HCT116 (cell line): Measurements from ENCODE around the gene OPHN1. TPM values are rescaled to one million over a fixed set of nuclear protein-coding genes. Genes with fewer than 3 reads are reported as not detected.

Source experiments
- ATAC-seq: fragments of 200-7000 bp; cut with Tn5 transposase; 2 replicates; pipeline ENCODE4 v1.9.1; 2020; ENCODE audit warnings: mild to moderate bottlenecking, moderate library complexity
- BruUV-seq: library from RNA; stranded (reverse); fragments of 400-500 nt; replicated peaks from 2 replicates; lab custom pipeline; 2021; lab: Mats Ljungman, UMichigan
- CTCF ChIA-PET: fragments of 300-600 bp; sonication (Branson Sonifier 250); formaldehyde crosslinking; loops from one replicate; lab custom pipeline; 2021; ENCODE audit warnings: antibody characterized with exemption; lab: Charles Lee
- POLR2A ChIA-PET: fragments of 300-600, 350-600 bp; sonication (Branson Sonifier 250); formaldehyde crosslinking; loops from one replicate; lab custom pipeline; 2021; ENCODE audit warnings: antibody characterized with exemption; lab: Charles Lee
- RAD21 ChIA-PET, 2 experiments: fragments of 300-600 bp; sonication (Branson Sonifier 250); formaldehyde crosslinking; loops; one replicate each; lab custom pipeline; 2023; ENCODE audit warnings: low total read pairs in 2 of 2; ENCODE audit not compliant: uncharacterized antibody in 2 of 2, unreplicated experiment in 2 of 2, low non-redundant PET in 1 of 2; lab: Charles Lee
- DNase-seq: peaks from one replicate; pipeline ENCODE4 v3.0.0-alpha.2; 2010; ENCODE audit warnings: low read depth, low spot score
- H2AFZ ChIP-seq: fragments of 200-600 bp; shearing (Covaris generic), sonication (generic); 2 replicates; pipeline ENCODE4 v1.6.1; 2017; ENCODE audit warnings: low read depth, mixed run types, mixed read lengths, antibody characterized with exemption, low read length; ENCODE audit not compliant: poor library complexity, severe bottlenecking
- H3K27ac ChIP-seq: 2 replicates; pipeline ENCODE4 v1.5.1; 2012; ENCODE audit warnings: low read depth, low read length
- H3K27me3 ChIP-seq: fragments of 200-600 bp; sonication (generic); 2 replicates; pipeline ENCODE4 v1.6.1; 2016; ENCODE audit warnings: mixed run types, low read length, mixed read lengths; ENCODE audit not compliant: insufficient read depth
- H3K36me3 ChIP-seq, 2 experiments: fragments of 200-500 bp in 1 of 2; fragments of 200-600 bp in 1 of 2; sonication (Bioruptor generic) in 1 of 2; sonication (generic) in 1 of 2; 2 replicates each; pipeline versions ENCODE4 v1.5.1 to v1.6.1; 2014 to 2016; ENCODE audit warnings: low read length in 2 of 2, inconsistent platforms in 1 of 2, mixed read lengths in 1 of 2, mixed run types in 1 of 2; ENCODE audit not compliant: insufficient read depth in 2 of 2, control insufficient read depth in 1 of 2
- H3K4me1 ChIP-seq, 2 experiments: fragments of 200-600 bp in 1 of 2; sonication (generic) in 1 of 2; 2 replicates each; pipeline versions ENCODE4 v1.5.1 to v1.6.1; 2012 to 2017; ENCODE audit warnings: low read length in 2 of 2, inconsistent platforms in 1 of 2, mild to moderate bottlenecking in 1 of 2, mixed read lengths in 1 of 2, mixed run types in 1 of 2, moderate library complexity in 1 of 2; ENCODE audit not compliant: insufficient read depth in 2 of 2, control insufficient read depth in 1 of 2
- H3K4me2 ChIP-seq: fragments of 200-600 bp; sonication (generic); 2 replicates; pipeline ENCODE4 v1.6.1; 2017; ENCODE audit warnings: mixed run types, low read length, mixed read lengths
- H3K4me3 ChIP-seq, 2 experiments: fragments of 200-600 bp in 1 of 2; sonication (generic) in 1 of 2; replicated peaks in 1 of 2; 2 replicates each; pipeline ENCODE4 v1.5.1; 2011 to 2016; ENCODE audit warnings: low read length in 2 of 2, control low read depth in 1 of 2, low read depth in 1 of 2, mild to moderate bottlenecking in 1 of 2, mixed read lengths in 1 of 2, mixed run types in 1 of 2
- H3K79me2 ChIP-seq: fragments of 200-600 bp; sonication (generic); 2 replicates; pipeline ENCODE4 v1.6.1; 2017; ENCODE audit warnings: mild to moderate bottlenecking, mixed run types, low read length, moderate library complexity, mixed read lengths; ENCODE audit not compliant: insufficient read depth
- H3K9ac ChIP-seq: fragments of 200-600 bp; sonication (generic); 2 replicates; pipeline ENCODE4 v1.6.1; 2016; ENCODE audit warnings: low read length, mixed read lengths
- H3K9me2 ChIP-seq: fragments of 200-600 bp; sonication (generic), shearing (Covaris generic); 2 replicates; pipeline ENCODE4 v1.6.1; 2017; ENCODE audit warnings: mixed run types, mild to moderate bottlenecking, moderate library complexity; ENCODE audit not compliant: insufficient read depth
- H3K9me3 ChIP-seq, 2 experiments: fragments of 200-500 bp in 1 of 2; fragments of 200-600 bp in 1 of 2; sonication (Bioruptor generic) in 1 of 2; sonication (generic) in 1 of 2; 2 replicates each; pipeline ENCODE4 v1.6.1; 2014 to 2017; ENCODE audit warnings: low read length in 2 of 2, mixed read lengths in 2 of 2, inconsistent platforms in 1 of 2, low read depth in 1 of 2, mild to moderate bottlenecking in 1 of 2, mixed run types in 1 of 2, moderate library complexity in 1 of 2; ENCODE audit not compliant: control insufficient read depth in 1 of 2, insufficient read depth in 1 of 2
- H4K20me1 ChIP-seq: fragments of 200-600 bp; sonication (generic), shearing (Covaris generic); 2 replicates; pipeline ENCODE4 v1.6.1; 2017; ENCODE audit warnings: mixed run types, mild to moderate bottlenecking, moderate library complexity; ENCODE audit not compliant: insufficient read depth
- ATF3 ChIP-seq: IDR thresholded peaks from 2 replicates; pipeline ENCODE4 v1.6.1; 2012
- CBX3 ChIP-seq: IDR thresholded peaks from 2 replicates; pipeline ENCODE4 v1.6.1; 2012; ENCODE audit warnings: low read depth
- CEBPB ChIP-seq: IDR thresholded peaks from 2 replicates; pipeline ENCODE4 v1.6.1; 2012; ENCODE audit warnings: low read depth
- EGR1 ChIP-seq: IDR thresholded peaks from 2 replicates; pipeline ENCODE4 v1.6.1; 2012; ENCODE audit warnings: low read depth
- EZH2 ChIP-seq: fragments of 200-600 bp; sonication (generic); IDR thresholded peaks from 2 replicates; pipeline ENCODE4 v1.6.1; 2017; ENCODE audit warnings: antibody characterized with exemption, mixed run types
- JUND ChIP-seq: IDR thresholded peaks from 2 replicates; pipeline ENCODE4 v1.6.1; 2012
- POLR2A ChIP-seq: IDR thresholded peaks from 2 replicates; pipeline ENCODE4 v1.7.0; 2011; ENCODE audit warnings: borderline replicate concordance; ENCODE audit not compliant: insufficient read depth, insufficient read length; ENCODE audit errors: extremely low read depth
- POLR2AphosphoS5 ChIP-seq: IDR thresholded peaks from 2 replicates; pipeline ENCODE4 v1.6.1; 2011; ENCODE audit warnings: mild to moderate bottlenecking, low read depth, low read length, moderate library complexity
- REST ChIP-seq: IDR thresholded peaks from 2 replicates; pipeline ENCODE4 v1.6.1; 2012; ENCODE audit warnings: low read depth
- TCF7L2 ChIP-seq: IDR thresholded peaks from 2 replicates; pipeline ENCODE4 v1.7.0; 2011; ENCODE audit warnings: borderline replicate concordance, inconsistent platforms; ENCODE audit not compliant: insufficient read depth, insufficient read length; ENCODE audit errors: extremely low read depth
- YY1 ChIP-seq: IDR thresholded peaks from 2 replicates; pipeline ENCODE4 v1.6.1; 2011; ENCODE audit warnings: low read length, low read depth, moderate library complexity, mild to moderate bottlenecking; ENCODE audit not compliant: insufficient replicate concordance; ENCODE audit errors: extremely low read depth
- intact Hi-C: fragments of 100-400 bp; cut with micrococcal nuclease; formaldehyde crosslinking; loops from 2 replicates; pipeline ENCODE4 v1.10.0; 2022
- total RNA-seq: library from RNA; stranded (reverse); gene quantifications from one replicate; pipeline ENCODE4 v1.2.1, GENCODE V29; 2021; ENCODE audit not compliant: unreplicated experiment
- TF ChIP-seq, protein P1 (sequence below): IDR thresholded peaks from 2 replicates; pipeline ENCODE4 v1.6.1; 2011; ENCODE audit warnings: mild to moderate bottlenecking, low read length, moderate library complexity; ENCODE audit not compliant: insufficient replicate concordance; ENCODE audit errors: extremely low read depth
- TF ChIP-seq, protein P2 (sequence below), 3 experiments: fragments of 200-600 bp in 1 of 3; sonication (generic) in 1 of 3; IDR thresholded peaks in 2 of 3; conservative IDR thresholded peaks in 1 of 3; 2 replicates each; pipeline ENCODE4 v1.5.1; 2012 to 2017; ENCODE audit warnings: low read depth in 2 of 3, low read length in 2 of 3, antibody characterized with exemption in 1 of 3, borderline replicate concordance in 1 of 3, control low read depth in 1 of 3, mild to moderate bottlenecking in 1 of 3, mixed read lengths in 1 of 3, mixed run types in 1 of 3, moderate library complexity in 1 of 3; ENCODE audit not compliant: insufficient read depth in 1 of 3

OPHN1 gene
- total RNA-seq, 1 experiment from 2014 or later = 2.9 TPM

GRCh38 chrX:68424719-68425118, 8.6 kb downstream of the OPHN1 start:
- H3K4me1 ChIP-seq = peaks cover 5 to 31% of the 10 kb centered on the region in 2 experiments; a peak in 3 of 4 replicates
- intact Hi-C loops = no loop called here
- no peaks in the 10 kb centered on the region for H3K36me3 ChIP-seq
- DNase-seq (no peak), ATAC-seq (no peak)
- no peaks in the 10 kb centered on the region for H4K20me1 ChIP-seq
- CTCF ChIA-PET = no interaction called here
- H3K79me2 ChIP-seq = no peaks in the 10 kb centered on the region
- no peak for TF ChIP-seq CBX3
- no peak for TF ChIP-seq JUND
- H3K9ac ChIP-seq = no peak overlapping the region
- no peak overlapping the region for H2AFZ ChIP-seq
- RAD21 ChIA-PET = no interaction called here
- no TSS peak for BruUV-seq
- H3K27ac ChIP-seq = no peak overlapping the region
- no peaks in the 10 kb centered on the region for H3K27me3 ChIP-seq
- POLR2A ChIA-PET = no interaction called here
- no peaks in the 10 kb centered on the region for H3K9me3 ChIP-seq
- H3K4me3 ChIP-seq = no peak overlapping the region
- no peaks in the 10 kb centered on the region for H3K9me2 ChIP-seq
- no peak overlapping the region for H3K4me2 ChIP-seq

DNA sequence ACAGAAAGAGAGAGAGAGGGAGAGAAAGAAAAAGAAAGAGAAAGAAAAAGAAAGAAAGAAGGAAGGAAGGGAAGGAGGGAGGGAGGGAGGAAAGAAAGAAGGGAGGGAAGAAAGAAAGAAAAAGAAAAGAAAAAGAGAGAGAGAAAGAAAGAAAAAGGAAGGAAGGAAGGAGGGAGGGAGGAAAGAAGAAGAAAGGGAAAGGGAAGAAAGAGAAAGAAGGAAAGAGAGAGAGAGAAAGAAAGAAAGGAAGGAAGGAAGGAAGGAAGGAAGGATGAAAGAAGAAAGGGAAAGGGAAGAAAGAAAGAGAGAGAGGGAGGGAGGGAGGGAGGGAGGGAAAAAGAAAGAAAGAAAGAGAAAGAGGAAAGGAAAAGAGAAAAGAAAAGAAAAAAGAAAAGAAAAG, 10.8 kb downstream of the OPHN1 start:
- H2AFZ ChIP-seq = no peak overlapping the region
- ChIA-PET RAD21 (no interaction called here), CTCF (no interaction called here), POLR2A (no interaction called here)
- no peak overlapping the region for H3K27ac ChIP-seq
- H3K9me2 ChIP-seq = no peaks in the 10 kb centered on the region
- H3K4me3 ChIP-seq = no peak overlapping the region
- intact Hi-C loops = no loop called here
- H3K4me2 ChIP-seq = no peak overlapping the region
- H3K9ac ChIP-seq = no peak overlapping the region
- DNase-seq (no peak), ATAC-seq (no peak)
- BruUV-seq = no TSS peak
- no peaks in the 10 kb centered on the region for H3K27me3 ChIP-seq
- H3K9me3 ChIP-seq = no peaks in the 10 kb centered on the region
- no peaks in the 10 kb centered on the region for H3K79me2 ChIP-seq
- H4K20me1 ChIP-seq = no peaks in the 10 kb centered on the region
- H3K36me3 ChIP-seq = no peaks in the 10 kb centered on the region
- H3K4me1 ChIP-seq = peaks cover 0 to 9% of the 10 kb centered on the region in 2 experiments; a peak in 1 of 4 replicates
- TF ChIP-seq POLR2AphosphoS5 = no peak
- no peak for TF ChIP-seq ATF3
- no peak for TF ChIP-seq YY1
- TF ChIP-seq POLR2A = no peak
- TF ChIP-seq JUND = no peak
- no peak for TF ChIP-seq EGR1
- TF ChIP-seq REST = no peak
- no peak for TF ChIP-seq CEBPB
- TF ChIP-seq TCF7L2 = no peak
- TF ChIP-seq EZH2 = no peak
- TF ChIP-seq, protein P1, sequence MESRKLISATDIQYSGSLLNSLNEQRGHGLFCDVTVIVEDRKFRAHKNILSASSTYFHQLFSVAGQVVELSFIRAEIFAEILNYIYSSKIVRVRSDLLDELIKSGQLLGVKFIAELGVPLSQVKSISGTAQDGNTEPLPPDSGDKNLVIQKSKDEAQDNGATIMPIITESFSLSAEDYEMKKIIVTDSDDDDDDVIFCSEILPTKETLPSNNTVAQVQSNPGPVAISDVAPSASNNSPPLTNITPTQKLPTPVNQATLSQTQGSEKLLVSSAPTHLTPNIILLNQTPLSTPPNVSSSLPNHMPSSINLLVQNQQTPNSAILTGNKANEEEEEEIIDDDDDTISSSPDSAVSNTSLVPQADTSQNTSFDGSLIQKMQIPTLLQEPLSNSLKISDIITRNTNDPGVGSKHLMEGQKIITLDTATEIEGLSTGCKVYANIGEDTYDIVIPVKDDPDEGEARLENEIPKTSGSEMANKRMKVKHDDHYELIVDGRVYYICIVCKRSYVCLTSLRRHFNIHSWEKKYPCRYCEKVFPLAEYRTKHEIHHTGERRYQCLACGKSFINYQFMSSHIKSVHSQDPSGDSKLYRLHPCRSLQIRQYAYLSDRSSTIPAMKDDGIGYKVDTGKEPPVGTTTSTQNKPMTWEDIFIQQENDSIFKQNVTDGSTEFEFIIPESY = no peak
- TF ChIP-seq, protein P2, sequence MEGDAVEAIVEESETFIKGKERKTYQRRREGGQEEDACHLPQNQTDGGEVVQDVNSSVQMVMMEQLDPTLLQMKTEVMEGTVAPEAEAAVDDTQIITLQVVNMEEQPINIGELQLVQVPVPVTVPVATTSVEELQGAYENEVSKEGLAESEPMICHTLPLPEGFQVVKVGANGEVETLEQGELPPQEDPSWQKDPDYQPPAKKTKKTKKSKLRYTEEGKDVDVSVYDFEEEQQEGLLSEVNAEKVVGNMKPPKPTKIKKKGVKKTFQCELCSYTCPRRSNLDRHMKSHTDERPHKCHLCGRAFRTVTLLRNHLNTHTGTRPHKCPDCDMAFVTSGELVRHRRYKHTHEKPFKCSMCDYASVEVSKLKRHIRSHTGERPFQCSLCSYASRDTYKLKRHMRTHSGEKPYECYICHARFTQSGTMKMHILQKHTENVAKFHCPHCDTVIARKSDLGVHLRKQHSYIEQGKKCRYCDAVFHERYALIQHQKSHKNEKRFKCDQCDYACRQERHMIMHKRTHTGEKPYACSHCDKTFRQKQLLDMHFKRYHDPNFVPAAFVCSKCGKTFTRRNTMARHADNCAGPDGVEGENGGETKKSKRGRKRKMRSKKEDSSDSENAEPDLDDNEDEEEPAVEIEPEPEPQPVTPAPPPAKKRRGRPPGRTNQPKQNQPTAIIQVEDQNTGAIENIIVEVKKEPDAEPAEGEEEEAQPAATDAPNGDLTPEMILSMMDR (IDR thresholded peaks at IDR 0.05 in 2 of 3, conservative IDR thresholded peaks at IDR 0.05 in 1 of 3; ENCODE audit: borderline replicate concordance in 1 of 3, insufficient read depth in 1 of 3, low read depth in 2 of 3, low read length in 2 of 3) = no peak
